ENCODE measurements around the gene DGKB. TPM values are rescaled to one million over a fixed set of nuclear protein-coding genes. Genes with fewer than 3 reads are reported as not detected.

The DGKB gene
- total RNA-seq, 4 donors from 2014 or later = 17.3 to 54.9 (median 26.1) TPM

- H3K27me3 ChIP-seq = no peaks in the 10 kb centered on the region
- H3K9me3 ChIP-seq = no peaks in the 10 kb centered on the region
- H3K27ac ChIP-seq = no peak overlapping the region
- TF ChIP-seq EP300 (IDR thresholded peaks at IDR 0.05) (no peak), CTCF (IDR thresholded peaks at IDR 0.05) (no peak), POLR2A (IDR thresholded peaks at IDR 0.05) (no peak), POLR2AphosphoS5 (IDR thresholded peaks at IDR 0.05) (no peak)
- H3K4me3 ChIP-seq = no peak overlapping the region
- 0 to 67% methylated on average over 1 to 3 of the region's 3 CpGs for WGBS, 2 donors (ENCODE audit: low coverage in 1 of 2)
- H3K36me3 ChIP-seq = no peaks in the 10 kb centered on the region
- no peaks in the 10 kb centered on the region for H3K4me1 ChIP-seq
- no peak for ATAC-seq
These were observed 394.9 kb downstream of the DGKB start for GRCh38 chr7:14507617-14508016.

GRCh38 chr7:14505906-14506305 lies 396.6 kb downstream of the DGKB start:
- Histone ChIP-seq H3K36me3 (no peaks in the 10 kb centered on the region), H3K27me3 (no peaks in the 10 kb centered on the region), H3K4me3 (no peak overlapping the region), H3K9me3 (peaks cover 0 to 10% (median 0%) of the 10 kb centered on the region in 3 donors), H3K4me1 (no peaks in the 10 kb centered on the region), H3K27ac (no peak overlapping the region)
- no peak for ATAC-seq
- TF ChIP-seq POLR2AphosphoS5 (IDR thresholded peaks at IDR 0.05) (no peak), EP300 (IDR thresholded peaks at IDR 0.05) (no peak), POLR2A (IDR thresholded peaks at IDR 0.05) (no peak), CTCF (IDR thresholded peaks at IDR 0.05) (no peak)
- WGBS, 2 donors (ENCODE audit: low coverage in 1 of 2) = 65 to 80% methylated on average over 2 of the region's 2 CpGs

- Histone ChIP-seq H3K9me3 (peaks cover 0 to 11% (median 0%) of the 10 kb centered on the region in 3 donors), H3K36me3 (no peaks in the 10 kb centered on the region), H3K27ac (no peak overlapping the region), H3K27me3 (no peaks in the 10 kb centered on the region), H3K4me1 (no peaks in the 10 kb centered on the region), H3K4me3 (no peak overlapping the region)
- 42 to 90% methylated on average over 2 of the region's 2 CpGs for WGBS, 2 donors (ENCODE audit: low coverage in 1 of 2)
- ATAC-seq = no peak
- TF ChIP-seq CTCF (IDR thresholded peaks at IDR 0.05) (no peak), POLR2A (IDR thresholded peaks at IDR 0.05) (no peak), EP300 (IDR thresholded peaks at IDR 0.05) (no peak), POLR2AphosphoS5 (IDR thresholded peaks at IDR 0.05) (no peak)
These were observed 398.4 kb downstream of the DGKB start for GRCh38 chr7:14504134-14504533.

GRCh38 chr7:14503623-14504022 lies 398.9 kb downstream of the DGKB start:
- Histone ChIP-seq H3K27me3 (no peaks in the 10 kb centered on the region), H3K36me3 (no peaks in the 10 kb centered on the region), H3K9me3 (peaks cover 0 to 11% (median 0%) of the 10 kb centered on the region in 3 donors), H3K27ac (no peak overlapping the region), H3K4me1 (no peaks in the 10 kb centered on the region), H3K4me3 (no peak overlapping the region)
- WGBS, 2 donors (ENCODE audit: low coverage in 1 of 2) = 77 to 100% methylated on average over 1 of the region's 2 CpGs
- ATAC-seq = no peak
- TF ChIP-seq POLR2A (IDR thresholded peaks at IDR 0.05) (no peak), EP300 (IDR thresholded peaks at IDR 0.05) (no peak), POLR2AphosphoS5 (IDR thresholded peaks at IDR 0.05) (no peak), CTCF (IDR thresholded peaks at IDR 0.05) (no peak)

- Histone ChIP-seq H3K27me3 (no peaks in the 10 kb centered on the region), H3K9me3 (peaks cover 0 to 11% (median 0%) of the 10 kb centered on the region in 3 donors), H3K4me3 (no peak overlapping the region), H3K27ac (no peak overlapping the region), H3K36me3 (no peaks in the 10 kb centered on the region), H3K4me1 (no peaks in the 10 kb centered on the region)
- 98 to 100% methylated on average over 2 of the region's 2 CpGs for WGBS, 2 donors (ENCODE audit: low coverage in 1 of 2)
- TF ChIP-seq CTCF (IDR thresholded peaks at IDR 0.05) (no peak), POLR2AphosphoS5 (IDR thresholded peaks at IDR 0.05) (no peak), POLR2A (IDR thresholded peaks at IDR 0.05) (no peak)
- no peak for ATAC-seq
These were observed 401.1 kb downstream of the DGKB start for GRCh38 chr7:14501436-14501835.

Measured in gastroesophageal sphincter (tissue), 4 donors.